HepG2 (cell line): ENCODE data around the gene INO80. TPM values are rescaled to one million over a fixed set of nuclear protein-coding genes. Genes with fewer than 3 reads are reported as not detected.

Experiments used
- ATAC-seq: fragments of 200-7000 bp; cut with Tn5 transposase; 3 replicates; pipeline ENCODE4 v1.9.1; 2020; ENCODE audit warnings: mild to moderate bottlenecking, moderate library complexity
- BruUV-seq: library from RNA; stranded (reverse); fragments of 400-500 nt; replicated peaks from 2 replicates; lab custom pipeline; 2021; lab: Mats Ljungman, UMichigan
- CTCF ChIA-PET: fragments of 300-600 bp; formaldehyde crosslinking; extraction: SDS; loops from one replicate; lab custom pipeline; 2021; ENCODE audit warnings: low total read pairs, inconsistent platforms, low intra/inter-chr PET ratio; lab: Yijun Ruan, JAX
- POLR2A ChIA-PET: fragments of 350-600 bp; sonication (Branson Sonifier 250); formaldehyde crosslinking; loops from one replicate; lab custom pipeline; 2020; ENCODE audit warnings: antibody characterized with exemption, inconsistent platforms; lab: Yijun Ruan, JAX
- DNase-seq: peaks from one replicate; pipeline ENCODE4 v3.0.0-alpha.2; 2015; ENCODE audit warnings: low spot score
- FAIRE-seq: peaks from 3 replicates; lab custom pipeline; 2011; peaks lifted over from hg19 to GRCh38; lab: Jason Lieb, UNC
- H2AFZ ChIP-seq: one replicate; pipeline ENCODE4 v1.6.1; 2011; ENCODE audit warnings: low read length, inconsistent platforms
- H3K27ac ChIP-seq: fragments of 300-600 bp; 3 replicates; pipeline ENCODE4 v1.8.0; 2011; ENCODE audit warnings: mixed run types, mild to moderate bottlenecking, mixed read lengths, low read length, inconsistent platforms; ENCODE audit not compliant: insufficient read depth; ENCODE audit errors: extremely low read length
- H3K27me3 ChIP-seq, 2 experiments: fragments of 200-600 bp in 1 of 2; 2 replicates in 1 of 2; 3 replicates in 1 of 2; pipeline versions ENCODE4 v1.6.0 to v1.8.0; 2011; ENCODE audit warnings: low read length in 2 of 2, mild to moderate bottlenecking in 2 of 2, moderate library complexity in 2 of 2, inconsistent platforms in 1 of 2; ENCODE audit not compliant: insufficient read depth in 2 of 2, control insufficient read depth in 1 of 2
- H3K36me3 ChIP-seq, 2 experiments: fragments of 200-600 bp in 1 of 2; replicated peaks in 1 of 2; 2 replicates in 1 of 2; 3 replicates in 1 of 2; pipeline versions ENCODE4 v1.5.1 to v1.8.0; 2011; ENCODE audit warnings: low read length in 2 of 2, inconsistent platforms in 1 of 2; ENCODE audit not compliant: insufficient read depth in 2 of 2, control insufficient read depth in 1 of 2
- H3K4me1 ChIP-seq: 2 replicates; pipeline ENCODE4 v1.5.1; 2012; ENCODE audit warnings: low read length, inconsistent platforms; ENCODE audit not compliant: insufficient read depth
- H3K4me2 ChIP-seq: 2 replicates; pipeline ENCODE4 v1.6.0; 2011; ENCODE audit warnings: low read depth, low read length, inconsistent platforms
- H3K4me3 ChIP-seq, 3 experiments: fragments of 200-600 bp in 1 of 3; sonication (generic), shearing (Covaris generic) in 1 of 3; replicated peaks in 1 of 3; 2 replicates each; pipeline ENCODE4 v1.5.1; 2011 to 2016; ENCODE audit warnings: low read length in 3 of 3, inconsistent platforms in 2 of 3, low read depth in 2 of 3, mild to moderate bottlenecking in 2 of 3, control low read depth in 1 of 3, mixed read lengths in 1 of 3; ENCODE audit not compliant: insufficient read depth in 1 of 3
- H3K79me2 ChIP-seq: one replicate; pipeline ENCODE4 v1.6.1; 2011; ENCODE audit warnings: low read length, inconsistent platforms; ENCODE audit not compliant: insufficient read depth
- H3K9ac ChIP-seq: 2 replicates; pipeline ENCODE4 v1.6.0; 2011; ENCODE audit warnings: mild to moderate bottlenecking, low read depth, low read length, inconsistent platforms; ENCODE audit not compliant: insufficient read depth
- H3K9me3 ChIP-seq: 2 replicates; pipeline ENCODE4 v1.5.1; 2012; ENCODE audit warnings: mild to moderate bottlenecking, low read length
- H4K20me1 ChIP-seq: 2 replicates; pipeline ENCODE4 v1.6.0; 2011; ENCODE audit warnings: inconsistent platforms, mild to moderate bottlenecking, low read length, moderate library complexity; ENCODE audit not compliant: insufficient read depth
- BCL3 ChIP-seq: sonication (generic); formaldehyde crosslinking; IDR thresholded peaks from 2 replicates; pipeline ENCODE4 v1.5.1; 2020; ENCODE audit warnings: mild to moderate bottlenecking, missing genetic modification reagents, moderate library complexity
- HDAC1 ChIP-seq: sonication (generic); formaldehyde crosslinking; IDR thresholded peaks from 2 replicates; pipeline ENCODE4 v1.5.1; 2020; ENCODE audit warnings: mild to moderate bottlenecking, missing genetic modification reagents
- HNRNPLL ChIP-seq: fragments of 200-400 bp; formaldehyde crosslinking; IDR thresholded peaks from 2 replicates; pipeline ENCODE4 v1.6.1; 2017; ENCODE audit warnings: mild to moderate bottlenecking, low read depth, low read length; ENCODE audit not compliant: poor library complexity, severe bottlenecking
- NFE2 ChIP-seq: sonication (generic); formaldehyde crosslinking; IDR thresholded peaks from 2 replicates; pipeline ENCODE4 v1.4.0; 2020; ENCODE audit warnings: missing genetic modification reagents
- NFYC ChIP-seq: IDR thresholded peaks from 2 replicates; pipeline ENCODE4 v1.6.1; 2016; ENCODE audit warnings: missing genetic modification reagents, missing compliant biosample characterization
- RBM39 ChIP-seq: fragments of 200-400 bp; formaldehyde crosslinking; IDR thresholded peaks from one replicate; pipeline ENCODE4 v1.6.1; 2018; ENCODE audit warnings: antibody characterized with exemption, mild to moderate bottlenecking, low read depth, low read length; ENCODE audit not compliant: poor library complexity, severe bottlenecking
- THAP7 ChIP-seq: sonication (generic); formaldehyde crosslinking; IDR thresholded peaks from 2 replicates; pipeline ENCODE4 v1.8.1; 2023; ENCODE audit warnings: mild to moderate bottlenecking, missing genetic modification reagents
- ZFP91 ChIP-seq: sonication (generic); formaldehyde crosslinking; IDR thresholded peaks from 2 replicates; pipeline ENCODE4 v1.9.0; 2022; ENCODE audit warnings: missing genetic modification reagents, mild to moderate bottlenecking, borderline replicate concordance
- ZFY ChIP-seq: sonication (generic); formaldehyde crosslinking; IDR thresholded peaks from 2 replicates; pipeline ENCODE4 v1.4.0; 2020; ENCODE audit warnings: missing genetic modification reagents
- ZGPAT ChIP-seq: IDR thresholded peaks from 2 replicates; pipeline ENCODE4 v1.6.1; 2016; ENCODE audit warnings: mild to moderate bottlenecking
- ZNF451 ChIP-seq: sonication (generic); formaldehyde crosslinking; IDR thresholded peaks from 2 replicates; pipeline ENCODE4 v1.5.0; 2020; ENCODE audit warnings: mild to moderate bottlenecking, missing genetic modification reagents
- ZNF678 ChIP-seq: sonication (generic); formaldehyde crosslinking; IDR thresholded peaks from 2 replicates; pipeline ENCODE4 v1.4.0; 2020; ENCODE audit warnings: mild to moderate bottlenecking, missing genetic modification reagents
- ZNF776 ChIP-seq: sonication (generic); formaldehyde crosslinking; IDR thresholded peaks from 2 replicates; pipeline ENCODE4 v1.4.0; 2020; ENCODE audit warnings: mild to moderate bottlenecking, missing genetic modification reagents
- ZNF777 ChIP-seq: sonication (generic); formaldehyde crosslinking; IDR thresholded peaks from 2 replicates; pipeline ENCODE4 v1.4.0; 2020; ENCODE audit warnings: missing genetic modification reagents
- WGBS: methylation state at CpG from one replicate; pipeline ENCODE4 v1.1.6; 2017; ENCODE audit warnings: low lambda C conversion rate; 5-methylcytosine and 5-hydroxymethylcytosine counted together
- in situ Hi-C: cut with HindIII; loops from 2 replicates; pipeline ENCODE4 v1.10.0; 2017; ENCODE audit warnings: low pct_unique_long_range_greater_than_20kb; ENCODE audit not compliant: extremely low pct_ligation_motif_present
- intact Hi-C: fragments of 100-400 bp; cut with micrococcal nuclease; formaldehyde crosslinking; loops from one replicate; pipeline ENCODE4 v1.10.0; 2022; ENCODE audit not compliant: unreplicated experiment
- polyA plus RNA-seq, 8 experiments: library from polyadenylated mRNA; depleted of rRNA in 3 of 8; stranded (reverse) in 7 of 8; unstranded in 1 of 8; fragments of >200 nt; fragmentation: Illumina TruSeq in 4 of 8; extraction: Trizol in 4 of 8; gene quantifications; 2 replicates each; pipeline versions ENCODE4 v1.2.1 to v1.2.3, GENCODE V29; 2011 to 2016; ENCODE audit warnings: low read depth in 4 of 8, missing spikeins in 1 of 8, mixed read lengths in 1 of 8; ENCODE audit not compliant: insufficient read depth in 1 of 8
- total RNA-seq, 5 experiments: library from RNA; depleted of rRNA; stranded (reverse); fragments of >200 nt; fragmentation: Illumina TruSeq; extraction: Trizol; gene quantifications; 2 replicates each; pipeline ENCODE4 v1.2.3, GENCODE V29; 2016; ENCODE audit warnings: low read depth in 1 of 5
- TF ChIP-seq, protein P1 (sequence below): sonication (generic); formaldehyde crosslinking; IDR thresholded peaks from 2 replicates; pipeline ENCODE4 v1.8.1; 2022; ENCODE audit warnings: mild to moderate bottlenecking, missing genetic modification reagents

INO80 gene
- total and polyA plus RNA-seq, 2 of the 13 experiments (the other 11 are each of a cell fraction or from before 2014, with no cell fraction given): 3.6 to 14.8 TPM

DNA sequence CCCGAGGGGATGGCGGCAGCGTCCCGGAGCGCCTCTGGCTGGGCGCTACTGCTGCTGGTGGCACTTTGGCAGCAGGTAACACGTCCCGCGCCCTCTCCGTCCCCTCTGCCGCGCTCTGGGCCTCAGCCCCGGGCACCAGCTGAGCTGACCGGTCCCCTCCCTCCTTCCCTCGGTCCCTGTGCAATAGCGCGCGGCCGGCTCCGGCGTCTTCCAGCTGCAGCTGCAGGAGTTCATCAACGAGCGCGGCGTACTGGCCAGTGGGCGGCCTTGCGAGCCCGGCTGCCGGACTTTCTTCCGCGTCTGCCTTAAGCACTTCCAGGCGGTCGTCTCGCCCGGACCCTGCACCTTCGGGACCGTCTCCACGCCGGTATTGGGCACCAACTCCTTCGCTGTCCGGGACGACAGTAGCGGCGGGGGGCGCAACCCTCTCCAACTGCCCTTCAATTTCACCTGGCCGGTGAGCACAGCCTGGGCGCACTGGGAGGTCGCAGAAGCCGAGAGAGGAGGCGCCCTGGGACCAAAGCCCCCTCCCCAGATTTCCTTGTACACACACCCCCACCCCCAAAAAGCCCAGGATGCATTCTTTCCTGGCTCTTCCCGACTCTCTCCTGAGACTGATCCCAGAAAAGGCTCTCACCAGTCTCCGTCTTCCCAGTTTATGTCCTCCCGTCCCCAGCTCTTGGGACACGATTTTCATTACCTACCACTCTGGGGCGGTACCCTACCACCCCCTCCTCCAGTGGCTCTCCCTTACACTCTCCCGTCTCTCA, 186.2 kb downstream of the INO80 start:
- Histone ChIP-seq H3K4me1 (peaks cover 90% of the 10 kb centered on the region), H3K27ac (no peak overlapping the region), H3K4me3 (peak overlapping the region; percentile 49 to 72 (median 57)), H3K27me3 (peaks cover 9 to 66% of the 10 kb centered on the region in 2 experiments), H3K9ac (no peak overlapping the region), H3K79me2 (no peaks in the 10 kb centered on the region), H3K36me3 (no peaks in the 10 kb centered on the region), H3K4me2 (peak overlapping the region; percentile 82), H4K20me1 (no peaks in the 10 kb centered on the region), H3K9me3 (no peaks in the 10 kb centered on the region), H2AFZ (no peak overlapping the region)
- CTCF ChIA-PET: interaction anchor here (0.8 to 1.0 kb wide), 2 partner anchors 26 to 93 kb away, joined by 3 read pairs; no protein-coding TSS in a partner anchor
- no peak for DNase-seq
- no peak for FAIRE-seq
- peak; percentile 38 for ATAC-seq
- 11% methylated on average over 9 of the region's 56 CpGs for WGBS
- BruUV-seq: no TSS peak
- POLR2A ChIA-PET: interaction anchor here (0.9 to 2.6 kb wide), 7 partner anchors 11 to 123 kb away, joined by 3 to 10 read pairs (median 4); partner anchors contain the start of genes DNAJC17 and ZFYVE19
- intact Hi-C loops (loop anchor here (2.0 kb wide), 1 partner anchor 19 kb away; no protein-coding TSS in a partner anchor), in situ Hi-C loops (no loop called here)
- TF ChIP-seq ZNF678: peak; percentile 33; the same call in 1 of the 2 replicates
- peak; percentile 41 for TF ChIP-seq HNRNPLL
- 0 out of 2 replicates have a peak, but pooled peaks have one; percentile 44 for TF ChIP-seq ZNF451
- peak; percentile 74 for TF ChIP-seq ZNF777 (CRISPR knock-in tag)
- TF ChIP-seq ZFP91: peak; percentile 30; the same call in 1 of the 2 replicates
- TF ChIP-seq BCL3 (CRISPR knock-in tag): no peak
- TF ChIP-seq ZGPAT: 0 out of 2 replicates have a peak, but pooled peaks have one; percentile 5
- 0 out of 2 replicates have a peak, but pooled peaks have one; percentile 60 for TF ChIP-seq ZNF776
- TF ChIP-seq THAP7: no peak
- peak; percentile 18 for TF ChIP-seq RBM39
- TF ChIP-seq NFYC: no peak
- TF ChIP-seq NFE2 (CRISPR knock-in tag): no peak
- TF ChIP-seq HDAC1 (CRISPR knock-in tag): 0 out of 2 replicates have a peak, but pooled peaks have one; percentile 39
- TF ChIP-seq ZFY (CRISPR knock-in tag): 0 out of 2 replicates have a peak, but pooled peaks have one; percentile 30
- TF ChIP-seq, protein P1, sequence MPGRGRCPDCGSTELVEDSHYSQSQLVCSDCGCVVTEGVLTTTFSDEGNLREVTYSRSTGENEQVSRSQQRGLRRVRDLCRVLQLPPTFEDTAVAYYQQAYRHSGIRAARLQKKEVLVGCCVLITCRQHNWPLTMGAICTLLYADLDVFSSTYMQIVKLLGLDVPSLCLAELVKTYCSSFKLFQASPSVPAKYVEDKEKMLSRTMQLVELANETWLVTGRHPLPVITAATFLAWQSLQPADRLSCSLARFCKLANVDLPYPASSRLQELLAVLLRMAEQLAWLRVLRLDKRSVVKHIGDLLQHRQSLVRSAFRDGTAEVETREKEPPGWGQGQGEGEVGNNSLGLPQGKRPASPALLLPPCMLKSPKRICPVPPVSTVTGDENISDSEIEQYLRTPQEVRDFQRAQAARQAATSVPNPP (CRISPR knock-in tag): no peak
